ENCODE measurements around the gene SHISAL1. TPM values are rescaled to one million over a fixed set of nuclear protein-coding genes. Genes with fewer than 3 reads are reported as not detected.
"Not testable (repeated sequence)": the region's sequence is repeated elsewhere in the genome, so short reads cannot be mapped to it uniquely, and the experiment has no call there.

The SHISAL1 gene
- total RNA-seq, 8 experiments from 2014 or later, result 0.17 to 21.5 (median 3.5) TPM

- WGBS, 10 experiments, result 0 to 49% (median 8%) methylated on average over 2 to 13 of the region's 103 CpGs; no CpG with 5 or more reads in 5 of the 10 experiments
- in situ Hi-C loops (cut with MboI; ENCODE audit: low pct_unique_long_range_greater_than_20kb in 2 of 9, low sequenced_read_pairs in 9 of 9, unreplicated experiment in 9 of 9), result no loop called here
- ATAC-seq (replicated peaks in 6 of 8), result peak; percentile 6 to 70 (median 56)
- Histone ChIP-seq H3K4me1 (replicated peaks in 1 of 2) (peaks cover 28 to 45% of the 10 kb centered on the region in 2 donors), H3K4me3 (peak overlapping the region; percentile 36 to 66 (median 56)), H3K27ac (peak overlapping the region in 1 of 2 donors; percentile 50)
Measured at GRCh38 chr22:44330744-44331660, 18.3 kb upstream of the SHISAL1 start.

GRCh38 chr22:44330188-44330743, 17.5 kb upstream of the SHISAL1 start:
- no peak for ATAC-seq (replicated peaks in 6 of 8)
- H3K4me3 ChIP-seq, result peak overlapping the region; percentile 36 to 66 (median 56)
- H3K27ac ChIP-seq, result no peak overlapping the region
- peaks cover 34 to 50% of the 10 kb centered on the region in 2 donors for H3K4me1 ChIP-seq (replicated peaks in 1 of 2)
- WGBS, 10 experiments, result 0 to 52% (median 19%) methylated on average over 1 to 6 of the region's 12 CpGs; no CpG with 5 or more reads in 2 of the 10 experiments
- in situ Hi-C loops (cut with MboI; ENCODE audit: low pct_unique_long_range_greater_than_20kb in 2 of 9, low sequenced_read_pairs in 9 of 9, unreplicated experiment in 9 of 9), result no loop called here

- in situ Hi-C loops (cut with MboI; ENCODE audit: low pct_unique_long_range_greater_than_20kb in 2 of 9, low sequenced_read_pairs in 9 of 9, unreplicated experiment in 9 of 9), result no loop called here
- WGBS, 10 experiments, result 33 to 93% (median 50%) methylated on average over 4 to 9 of the region's 17 CpGs; no CpG with 5 or more reads in 6 of the 10 experiments
- ATAC-seq (replicated peaks in 6 of 8), result peak in 6 of 8 experiments; percentile 11 to 48 (median 22)
- Histone ChIP-seq H3K27ac (no peak overlapping the region), H3K4me3 (no peak overlapping the region), H3K4me1 (replicated peaks in 1 of 2) (peaks cover 34 to 53% of the 10 kb centered on the region in 2 donors)
Measured at GRCh38 chr22:44329179-44329796, 16.5 kb upstream of the SHISAL1 start.

- no peak overlapping the region for H3K4me3 ChIP-seq
- H3K27ac ChIP-seq, result no peak overlapping the region
- 81% methylated on average over 4 of the region's 5 CpGs; no CpG with 5 or more reads in 9 of the 10 experiments for WGBS, 10 experiments
- ATAC-seq (replicated peaks in 6 of 8), result no peak
- in situ Hi-C loops (cut with MboI; ENCODE audit: low pct_unique_long_range_greater_than_20kb in 2 of 9, low sequenced_read_pairs in 9 of 9, unreplicated experiment in 9 of 9), result no loop called here
- peaks cover 34 to 53% of the 10 kb centered on the region in 2 donors for H3K4me1 ChIP-seq (replicated peaks in 1 of 2)
Measured at GRCh38 chr22:44328762-44329161, 16.0 kb upstream of the SHISAL1 start.

- ATAC-seq (replicated peaks in 6 of 8), result no peak
- 60 to 100% (median 89%) methylated on average over 1 to 6 of the region's 6 CpGs; no CpG with 5 or more reads in 6 of the 10 experiments for WGBS, 10 experiments
- in situ Hi-C loops (cut with MboI; ENCODE audit: low pct_unique_long_range_greater_than_20kb in 2 of 9, low sequenced_read_pairs in 9 of 9, unreplicated experiment in 9 of 9), result no loop called here
- no peak overlapping the region for H3K4me3 ChIP-seq
- H3K27ac ChIP-seq, result no peak overlapping the region
- peaks cover 34 to 53% of the 10 kb centered on the region in 2 donors for H3K4me1 ChIP-seq (replicated peaks in 1 of 2)
Measured at GRCh38 chr22:44328326-44328725, 15.6 kb upstream of the SHISAL1 start.

GRCh38 chr22:44326491-44326885, 13.7 kb upstream of the SHISAL1 start:
- H3K27ac ChIP-seq, result no peak overlapping the region

GRCh38 chr22:44325718-44326490, 13.2 kb upstream of the SHISAL1 start:
- ATAC-seq (replicated peaks in 6 of 8), result peak in 3 of 8 experiments; percentile 57 to 80 (median 70)
- H3K27ac ChIP-seq, result no peak overlapping the region
- 0 to 69% (median 24%) methylated on average over 2 to 16 of the region's 25 CpGs; no CpG with 5 or more reads in 1 of the 10 experiments for WGBS, 10 experiments
- peaks cover 29 to 53% of the 10 kb centered on the region in 2 donors for H3K4me1 ChIP-seq (replicated peaks in 1 of 2)
- in situ Hi-C loops (cut with MboI; ENCODE audit: low pct_unique_long_range_greater_than_20kb in 2 of 9, low sequenced_read_pairs in 9 of 9, unreplicated experiment in 9 of 9), result no loop called here
- peak overlapping the region in 4 of 5 donors; percentile 17 to 32 (median 24) for H3K4me3 ChIP-seq

More at GRCh38 chr22:44326491-44326885, 13.7 kb upstream of the SHISAL1 start:
- peak overlapping the region in 2 of 5 donors; percentile 17 to 32 for H3K4me3 ChIP-seq
- WGBS, 10 experiments, result 0 to 87% (median 0%) methylated on average over 1 to 5 of the region's 7 CpGs; no CpG with 5 or more reads in 5 of the 10 experiments
- peaks cover 29 to 53% of the 10 kb centered on the region in 2 donors for H3K4me1 ChIP-seq (replicated peaks in 1 of 2)
- in situ Hi-C loops (cut with MboI; ENCODE audit: low pct_unique_long_range_greater_than_20kb in 2 of 9, low sequenced_read_pairs in 9 of 9, unreplicated experiment in 9 of 9), result no loop called here
- ATAC-seq (replicated peaks in 6 of 8), result peak in 3 of 8 experiments; percentile 48 to 82 (median 65)

GRCh38 chr22:44323140-44323790, 10.5 kb upstream of the SHISAL1 start:
- 40 to 100% (median 71%) methylated on average over 1 of the region's 1 CpG; no CpG with 5 or more reads in 5 of the 10 experiments for whole genome bisulfite sequencing, 10 experiments
- H3K4me1 ChIP-seq (replicated peaks in 1 of 2), result peaks cover 20 to 30% of the 10 kb centered on the region in 2 donors
- H3K4me3 ChIP-seq; ATAC-seq (replicated peaks in 6 of 8); in situ Hi-C loops (cut with MboI; ENCODE audit: low pct_unique_long_range_greater_than_20kb in 2 of 9, low sequenced_read_pairs in 9 of 9, unreplicated experiment in 9 of 9); H3K27ac ChIP-seq: not testable (repeated sequence)

- ATAC-seq (replicated peaks in 6 of 8), result no peak
- 54 to 100% (median 80%) methylated on average over 1 to 6 of the region's 9 CpGs; no CpG with 5 or more reads in 5 of the 10 experiments for WGBS, 10 experiments
- in situ Hi-C loops (cut with MboI; ENCODE audit: low pct_unique_long_range_greater_than_20kb in 2 of 9, low sequenced_read_pairs in 9 of 9, unreplicated experiment in 9 of 9), result no loop called here
- Histone ChIP-seq H3K4me1 (replicated peaks in 1 of 2) (peaks cover 0 to 3% of the 10 kb centered on the region in 2 donors), H3K27ac (no peak overlapping the region), H3K4me3 (no peak overlapping the region)
Measured at GRCh38 chr22:44319685-44320084, 6.9 kb upstream of the SHISAL1 start.

GRCh38 chr22:44318751-44319150, 6.0 kb upstream of the SHISAL1 start:
- Histone ChIP-seq H3K27ac (no peak overlapping the region), H3K4me1 (replicated peaks in 1 of 2) (no peaks in the 10 kb centered on the region), H3K4me3 (no peak overlapping the region)
- in situ Hi-C loops (cut with MboI; ENCODE audit: low pct_unique_long_range_greater_than_20kb in 2 of 9, low sequenced_read_pairs in 9 of 9, unreplicated experiment in 9 of 9), result no loop called here
- ATAC-seq (replicated peaks in 6 of 8), result peak in 1 of 8 experiments; percentile 13
- 60 to 100% (median 92%) methylated on average over 1 to 3 of the region's 9 CpGs; no CpG with 5 or more reads in 4 of the 10 experiments for WGBS, 10 experiments

- Histone ChIP-seq H3K4me3 (no peak overlapping the region), H3K27ac (no peak overlapping the region), H3K4me1 (replicated peaks in 1 of 2) (no peaks in the 10 kb centered on the region)
- WGBS, 10 experiments, result 40 to 92% (median 80%) methylated on average over 1 to 6 of the region's 17 CpGs; no CpG with 5 or more reads in 3 of the 10 experiments
- in situ Hi-C loops (cut with MboI; ENCODE audit: low pct_unique_long_range_greater_than_20kb in 2 of 9, low sequenced_read_pairs in 9 of 9, unreplicated experiment in 9 of 9), result no loop called here
- peak in 2 of 8 experiments; percentile 20 to 24 for ATAC-seq (replicated peaks in 6 of 8)
Measured at GRCh38 chr22:44317886-44318637, 5.3 kb upstream of the SHISAL1 start.
